Posterior vena cava (tissue), 2 donors: ENCODE measurements around the gene PTRH2. TPM values are rescaled to one million over a fixed set of nuclear protein-coding genes. Genes with fewer than 3 reads are reported as not detected.
A peak's percentile ranks its signal among the peaks of the same experiment; 100 is the strongest.
"Not testable (repeated sequence)": the region's sequence is repeated elsewhere in the genome, so short reads cannot be mapped to it uniquely, and the experiment has no call there.

ENCODE experiments used
- DNase-seq: peaks from one replicate; pipeline ENCODE4 v3.0.0-alpha.2; 2020; ENCODE audit warnings: low spot score
- intact Hi-C, 2 donors: fragments of 100-400 bp; cut with DNase I; formaldehyde crosslinking; loops; one replicate each; pipeline versions ENCODE4 v1.14.1 to v1.14.2; 2022 to 2023
- long read RNA-seq, 2 donors: library from polyadenylated mRNA; unstranded; transcript quantifications; one replicate each; pipeline ENCODE4 v2.0.0, GENCODE V29; 2020 to 2021
- total RNA-seq, 2 donors: library from RNA; stranded (reverse); fragmentation: NEBNext Ultra II Directional; extraction: Animal tissue kit (Norgen Biotek cat#: 25700); gene quantifications; one replicate each; pipeline ENCODE4 v1.2.1, GENCODE V29; 2021
- donor health status: DM: yes; HTN: yes; CAD: no.
- donor health status: DM: yes; HTN: yes; CAD: no.

PTRH2 gene
- 10 to 100 TPM; 13.0 to 17.4 TPM for total RNA-seq
- long read RNA-seq, donor 1, partial matches to known transcripts: 0 of 11 reads
- long read RNA-seq, donor 1, other reads (novel, unspliced or antisense): 8 of 11 reads
- long read RNA-seq, donor 2, transcript PTRH2-201 (2 exons, 901 nt): major isoform, 9 of 19 reads
- long read RNA-seq, donor 2, partial matches to known transcripts: 3 of 19 reads
- long read RNA-seq, donor 2, other reads (novel, unspliced or antisense): 5 of 19 reads

DNA sequence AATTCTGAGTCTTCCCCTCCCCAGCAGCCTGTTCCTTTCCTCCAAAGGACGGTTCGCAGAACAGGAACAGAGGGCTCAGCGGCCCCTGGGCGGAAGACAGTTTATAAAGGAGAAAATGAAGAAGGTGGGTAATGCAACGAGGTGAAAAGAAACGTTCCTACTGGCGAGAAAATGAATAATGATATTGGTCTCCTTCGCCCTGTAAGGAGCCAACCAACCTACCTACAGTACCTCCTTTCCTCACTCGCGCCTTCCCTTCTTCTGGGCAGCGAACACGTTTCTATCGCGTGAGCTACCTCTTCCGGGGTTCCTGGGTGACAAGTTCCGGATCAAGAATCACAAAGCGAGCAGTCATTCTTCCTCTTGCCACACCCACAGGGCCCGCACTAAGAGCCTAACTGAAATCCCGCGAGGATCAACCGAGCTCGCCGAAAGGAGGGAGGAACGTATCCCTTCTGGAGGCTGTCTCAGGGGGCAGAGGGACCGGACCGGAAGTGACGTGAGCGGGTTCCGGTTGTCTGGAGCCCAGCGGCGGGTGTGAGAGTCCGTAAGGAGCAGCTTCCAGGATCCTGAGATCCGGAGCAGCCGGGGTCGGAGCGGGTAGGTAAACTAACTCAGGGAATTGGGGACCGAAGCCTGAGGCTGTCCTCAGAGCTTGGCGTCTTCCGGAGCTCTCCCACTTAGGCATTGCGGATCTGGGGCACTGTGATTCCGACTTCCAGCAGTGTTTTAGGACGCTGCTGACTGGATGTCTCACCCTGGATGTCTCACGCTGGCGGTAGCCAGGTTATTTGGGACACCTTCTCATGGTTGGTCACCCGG, at the start of gene PTRH2, which contains the start of gene VMP1:
Gene PTRH2 (minus strand): TSS at position 282 of the 822 bp plus-strand sequence. CDS start 9,452 bp downstream, outside the sequence.
Gene VMP1 (plus strand): TSS at position 506 of the 822 bp plus-strand sequence. CDS start 23,793 bp downstream, outside the sequence.
- intact Hi-C loops: no loop called here
- peak; percentile 99 for DNase-seq

DNA sequence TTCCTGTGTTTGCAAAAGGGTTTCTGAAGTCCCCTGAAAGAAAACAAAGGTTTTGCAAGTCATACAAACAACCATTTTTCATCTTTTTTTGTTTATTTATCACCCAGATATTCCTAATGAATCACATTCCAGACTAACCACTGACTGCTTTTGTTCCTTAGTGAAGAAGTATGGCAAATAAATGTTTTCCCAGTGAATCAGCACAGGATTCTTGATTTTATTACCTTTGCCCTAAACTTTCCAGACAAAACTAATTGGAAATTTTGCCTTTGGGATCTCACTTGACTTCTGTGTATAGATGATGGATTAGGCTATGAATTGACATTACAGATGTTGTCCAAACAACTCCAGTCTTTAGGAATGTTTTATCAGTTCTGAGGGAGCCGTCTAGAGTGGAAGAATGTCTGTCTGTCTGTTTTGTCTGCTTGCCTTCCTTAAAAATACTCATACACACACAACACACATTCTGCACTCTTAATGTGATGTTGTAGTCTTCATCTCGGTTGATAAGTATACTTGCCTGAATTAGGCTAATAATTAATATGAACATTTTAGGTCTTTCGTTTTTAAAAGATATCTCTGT, 49.1 kb upstream of the PTRH2 start:
- DNase-seq: no peak
- intact Hi-C loops: no loop called here

DNA sequence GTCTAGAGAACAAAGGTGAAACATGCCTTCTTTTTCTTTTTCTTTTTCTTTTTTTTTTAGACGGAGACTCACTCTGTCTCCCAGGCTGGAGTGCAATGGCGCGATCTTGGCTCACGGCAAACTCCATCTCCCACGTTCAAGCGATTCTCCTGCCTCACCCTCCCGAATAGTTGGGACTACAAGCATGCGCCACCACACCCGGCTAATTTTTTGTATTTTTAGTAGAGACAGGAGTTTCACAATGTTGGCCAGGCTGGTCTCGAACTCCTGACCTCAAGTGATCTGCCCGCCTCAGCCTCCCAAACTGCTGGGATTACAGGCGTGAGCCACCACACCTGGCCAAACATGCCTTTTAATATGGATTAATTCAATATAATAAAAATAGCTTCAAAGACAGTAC, 47.8 kb upstream of the PTRH2 start:
- not testable (repeated sequence) for DNase-seq
- intact Hi-C loops: loop anchor here in 1 of 2 donors (1.0 kb wide), 1 partner anchor 32 kb away; no protein-coding TSS in a partner anchor

DNA sequence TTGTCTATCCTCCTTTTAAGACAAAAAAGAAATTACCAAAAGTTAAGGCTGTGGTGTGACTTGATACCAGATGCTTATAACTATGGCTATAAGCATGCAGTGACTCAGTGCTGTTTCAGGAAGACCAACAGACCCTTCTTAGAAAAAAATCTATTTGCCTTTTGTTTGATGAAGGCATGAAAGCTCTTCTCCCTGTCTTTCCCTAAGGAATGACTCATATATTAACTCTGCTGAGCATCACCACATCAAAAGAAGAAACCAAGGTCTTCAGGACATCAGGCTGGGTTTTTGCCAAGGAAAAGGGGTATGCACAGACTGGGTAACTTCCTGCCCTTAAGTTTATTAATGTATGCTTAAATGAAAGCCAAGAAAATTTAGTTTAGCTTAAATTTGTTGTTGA, 47.3 kb upstream of the PTRH2 start:
- no peak for DNase-seq
- intact Hi-C loops: no loop called here

DNA sequence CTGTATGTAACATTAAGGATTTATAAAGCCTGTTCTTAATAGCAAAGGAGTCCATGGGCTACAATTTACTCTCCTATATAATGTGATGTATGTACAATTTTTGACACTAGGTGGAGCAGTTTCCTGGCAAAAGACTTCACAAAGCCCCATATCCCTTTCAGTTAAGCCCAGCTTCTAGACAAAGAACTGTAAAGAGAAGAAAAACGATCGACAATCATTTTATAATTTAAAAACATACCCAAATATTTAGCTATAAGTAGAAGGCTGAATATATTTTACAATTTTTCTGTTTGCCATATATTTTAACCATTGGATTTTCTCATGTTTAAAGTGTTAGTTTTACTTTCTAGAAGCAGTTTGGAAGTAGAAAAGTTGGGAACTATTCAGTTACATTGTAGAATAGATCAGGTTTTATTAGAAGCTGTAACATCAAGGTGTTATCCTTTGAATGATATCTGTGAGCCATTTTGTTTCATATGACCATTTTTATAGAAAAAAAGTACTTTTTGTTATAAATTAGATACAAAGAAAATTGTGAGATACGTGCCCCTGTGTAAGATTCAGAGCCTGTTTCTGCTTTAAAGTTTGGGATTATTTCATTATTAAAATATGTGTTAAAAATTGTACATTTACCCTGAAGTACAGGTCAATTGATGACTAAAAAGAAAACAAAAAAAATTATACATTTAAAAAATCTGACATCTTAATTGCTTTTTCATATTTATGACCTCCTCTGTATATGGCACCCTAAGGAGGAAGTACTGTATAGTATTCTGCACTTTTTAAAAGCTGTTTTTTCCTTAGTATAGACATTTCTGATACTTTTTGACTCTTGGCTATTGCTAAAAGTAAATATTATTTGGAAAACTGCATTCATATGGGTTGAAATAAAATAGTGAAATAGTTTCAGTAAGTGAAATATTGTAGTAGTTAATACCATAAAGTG, 46.6 kb upstream of the PTRH2 start:
- DNase-seq: no peak
- intact Hi-C loops: no loop called here

DNA sequence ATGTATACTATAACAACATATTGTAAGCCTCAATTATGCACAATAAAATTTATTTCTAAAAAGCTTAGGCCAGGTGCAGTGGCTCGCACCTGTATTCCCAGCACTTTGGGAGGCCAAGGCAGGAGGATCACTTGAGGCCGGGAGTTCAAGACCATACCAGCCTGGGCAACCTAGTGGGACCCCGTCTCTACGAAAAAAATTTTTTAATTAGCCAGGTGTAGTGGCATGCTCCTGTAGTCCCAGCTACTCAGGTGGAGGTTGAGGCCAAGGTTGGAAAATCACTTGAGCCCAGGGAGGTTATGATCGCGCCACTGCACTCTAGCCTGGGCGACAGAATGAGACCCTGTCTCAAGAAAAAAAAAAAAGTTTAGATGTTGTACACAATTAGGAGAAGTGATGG, 45.7 kb upstream of the PTRH2 start:
- DNase-seq: no peak
- intact Hi-C loops: no loop called here

DNA sequence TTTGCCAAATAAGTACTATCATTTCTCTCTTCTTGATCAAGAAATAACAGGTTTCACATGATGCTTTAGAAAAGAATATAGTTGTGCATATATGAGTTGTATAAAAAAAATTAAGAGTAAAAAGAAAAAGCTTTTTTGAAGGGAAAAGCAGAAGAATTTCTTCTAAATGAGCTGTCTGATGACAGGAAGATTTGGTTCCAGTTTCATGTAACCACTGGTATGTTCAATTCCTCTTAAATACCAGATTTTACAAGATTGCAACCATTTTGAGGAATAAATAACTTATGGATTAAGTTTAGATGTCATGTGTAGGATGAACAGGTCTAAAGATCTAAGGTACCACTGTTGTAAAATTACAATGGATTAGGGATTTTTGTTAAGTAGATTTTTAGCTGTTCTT, 45.2 kb upstream of the PTRH2 start:
- intact Hi-C loops: no loop called here
- DNase-seq: no peak

DNA sequence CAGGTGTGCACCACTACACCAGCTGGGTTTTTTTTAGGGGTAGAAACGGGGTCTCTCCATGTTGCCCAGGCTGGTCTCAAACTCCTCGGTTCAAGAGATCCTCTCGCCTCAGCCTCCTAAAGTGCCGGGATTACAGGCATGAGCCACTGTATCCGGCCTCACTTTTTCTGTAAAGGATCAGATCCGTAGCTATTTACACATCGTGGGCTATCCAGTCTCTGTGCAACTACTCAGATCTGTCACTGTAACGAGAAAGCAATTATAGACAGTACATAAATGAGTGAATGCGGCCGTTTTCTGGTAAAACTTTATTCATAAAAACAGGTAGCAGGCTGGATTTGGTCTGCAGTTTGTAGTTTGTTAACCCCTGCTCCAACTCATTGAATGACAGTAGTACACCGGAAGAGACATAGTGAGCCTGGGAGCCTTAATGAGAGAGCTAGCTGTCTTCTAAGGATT, 44.8 kb upstream of the PTRH2 start:
- DNase-seq: no peak
- intact Hi-C loops: loop anchor here in 1 of 2 donors (2.0 kb wide), 1 partner anchor 107 kb away; no protein-coding TSS in a partner anchor

DNA sequence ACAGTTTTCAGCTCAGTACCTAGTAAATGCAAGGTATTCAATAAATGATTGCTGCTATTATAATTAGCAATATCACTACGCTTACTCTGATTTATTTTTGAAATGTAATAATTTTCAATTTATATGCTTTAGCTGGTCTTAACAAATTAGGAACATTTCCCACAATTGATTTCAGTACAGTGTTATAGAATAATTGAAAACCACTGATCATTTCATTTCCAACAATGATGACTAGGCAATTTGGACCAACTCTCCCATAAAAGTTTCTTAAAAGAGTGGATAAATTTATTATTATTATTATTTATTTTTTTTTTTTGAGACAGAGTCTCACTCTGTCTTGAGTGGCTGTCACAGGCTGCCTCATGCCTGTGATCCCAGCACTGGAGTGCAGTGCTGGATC, 41.4 kb upstream of the PTRH2 start:
- intact Hi-C loops: no loop called here
- no peak for DNase-seq

DNA sequence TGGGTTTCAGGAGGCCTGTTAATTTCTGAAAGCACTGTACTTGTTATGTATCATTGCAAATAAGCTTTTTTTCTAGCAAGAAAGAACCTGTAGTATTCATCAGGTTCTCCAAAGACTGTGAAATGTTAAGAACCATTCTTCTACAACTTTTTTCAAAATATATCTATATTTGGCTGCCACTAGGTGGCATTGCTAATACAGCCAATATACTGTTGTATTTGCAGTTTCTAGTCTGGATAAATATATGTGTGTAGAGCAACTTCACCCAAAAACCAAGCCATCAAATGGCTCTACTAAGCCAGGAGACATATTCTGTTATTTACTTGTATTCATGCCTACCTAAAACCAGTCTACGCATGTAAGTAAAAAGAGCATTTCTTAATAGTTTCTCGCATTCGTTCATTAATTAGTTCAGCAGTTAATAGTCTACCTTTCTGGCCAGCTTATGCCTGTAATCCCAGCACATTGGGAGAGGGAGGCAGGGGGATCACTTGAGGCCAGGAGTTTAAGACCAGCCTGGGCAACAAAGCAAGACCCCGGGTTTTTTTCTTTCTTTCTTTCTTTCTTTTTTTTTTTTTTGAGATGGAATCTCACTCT, 39.7 kb upstream of the PTRH2 start:
- no peak for DNase-seq
- intact Hi-C loops: no loop called here

DNA sequence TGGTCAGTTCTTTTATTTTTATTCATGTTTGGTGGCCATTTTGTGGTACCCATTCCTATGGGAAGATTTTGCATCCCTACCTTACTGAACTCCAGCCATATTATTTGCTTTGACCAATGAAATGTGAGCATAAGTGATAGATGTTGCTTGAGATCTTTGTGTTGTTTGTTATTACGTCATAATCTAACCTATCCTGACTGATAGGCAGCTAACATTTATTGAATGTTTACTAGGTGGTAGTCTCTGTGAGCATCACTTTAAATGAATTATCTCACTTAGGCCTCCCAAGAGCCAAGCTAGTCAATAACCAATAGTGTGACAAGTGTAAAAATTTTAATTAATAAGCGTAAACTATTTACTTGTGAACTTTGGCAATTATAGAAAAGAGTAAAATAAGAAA, 37.8 kb upstream of the PTRH2 start:
- intact Hi-C loops: loop anchor here in 1 of 2 donors (2.0 kb wide), 1 partner anchor 116 kb away; no protein-coding TSS in a partner anchor
- no peak for DNase-seq

DNA sequence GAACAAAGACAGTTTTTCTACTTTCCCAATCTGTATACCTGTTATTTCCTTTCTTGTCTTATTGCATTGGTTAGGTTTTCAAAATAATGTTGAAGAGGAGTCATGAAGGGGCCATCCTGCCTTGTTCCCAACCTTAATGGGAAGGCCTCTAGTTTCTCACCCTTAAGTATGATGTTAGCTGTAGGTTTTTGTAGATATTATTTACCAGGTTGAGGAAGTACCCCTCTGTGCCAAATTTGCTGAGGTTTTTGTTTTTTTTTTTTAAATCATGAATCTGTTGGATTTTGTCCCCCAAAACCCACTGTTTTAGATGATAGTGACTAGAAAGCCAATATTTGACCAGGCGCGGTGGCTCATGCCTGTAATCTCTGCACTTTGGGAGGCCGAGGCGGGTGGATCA, 36.6 kb upstream of the PTRH2 start:
- intact Hi-C loops: loop anchor here in 1 of 2 donors (2.0 kb wide), 1 partner anchor 117 kb away; no protein-coding TSS in a partner anchor
- DNase-seq: no peak

DNA sequence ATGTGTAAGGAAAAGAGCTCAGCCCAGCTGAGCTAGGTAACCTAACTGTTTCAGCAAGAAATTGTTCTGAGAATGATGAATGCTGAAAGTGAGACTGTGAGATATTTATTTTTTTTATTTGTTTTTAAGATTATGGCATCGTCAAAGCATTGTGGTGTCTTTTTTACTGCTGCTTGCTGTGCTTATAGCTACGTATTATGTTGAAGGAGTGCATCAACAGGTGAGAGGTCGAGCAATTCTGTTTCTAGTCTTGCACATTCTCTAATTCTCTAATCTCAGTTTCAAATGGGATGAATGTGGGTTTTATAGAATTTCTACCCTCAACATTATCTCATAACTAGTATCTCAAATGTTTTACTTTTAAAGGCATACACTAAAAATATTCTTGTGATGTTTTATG, 30.1 kb upstream of the PTRH2 start:
- intact Hi-C loops: no loop called here
- no peak for DNase-seq

DNA sequence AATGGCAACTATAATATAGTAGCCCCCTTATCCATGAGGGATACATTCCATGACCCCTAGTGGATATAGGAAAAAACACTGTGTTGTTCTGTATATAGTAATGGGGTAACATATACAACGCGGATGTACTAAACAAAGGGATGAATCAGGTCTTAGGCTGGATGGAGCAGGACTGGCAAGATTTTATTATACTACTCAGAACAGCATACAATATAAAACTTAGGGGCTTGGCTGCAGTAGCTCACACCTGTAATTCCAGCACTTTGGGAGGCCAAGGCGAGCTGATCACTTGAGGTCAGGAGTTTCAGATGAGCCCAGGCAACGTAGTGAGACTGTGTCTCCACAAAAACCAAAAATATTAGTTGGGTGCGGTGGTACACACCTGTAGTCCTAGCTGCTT, 27.0 kb upstream of the PTRH2 start:
- intact Hi-C loops: no loop called here
- DNase-seq: no peak

DNA sequence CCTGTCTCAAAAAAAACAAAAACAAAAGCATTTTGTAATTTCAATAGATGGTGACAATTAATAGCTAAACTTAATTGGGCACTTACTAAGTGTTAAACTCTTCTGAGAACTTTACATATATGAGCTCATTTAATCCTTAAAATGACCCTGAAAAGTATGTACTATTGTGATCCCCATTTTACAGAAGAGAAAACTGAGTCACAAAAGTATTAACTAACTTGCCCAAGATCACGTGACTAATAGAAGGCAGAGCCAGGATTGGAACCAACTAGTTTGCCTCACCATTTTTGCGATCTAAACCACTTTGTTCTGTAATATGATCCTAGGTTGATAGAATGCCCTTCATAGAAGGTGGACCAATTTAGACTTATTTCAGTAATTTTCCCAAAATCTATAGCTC, 26.5 kb upstream of the PTRH2 start:
- intact Hi-C loops: no loop called here
- DNase-seq: no peak

DNA sequence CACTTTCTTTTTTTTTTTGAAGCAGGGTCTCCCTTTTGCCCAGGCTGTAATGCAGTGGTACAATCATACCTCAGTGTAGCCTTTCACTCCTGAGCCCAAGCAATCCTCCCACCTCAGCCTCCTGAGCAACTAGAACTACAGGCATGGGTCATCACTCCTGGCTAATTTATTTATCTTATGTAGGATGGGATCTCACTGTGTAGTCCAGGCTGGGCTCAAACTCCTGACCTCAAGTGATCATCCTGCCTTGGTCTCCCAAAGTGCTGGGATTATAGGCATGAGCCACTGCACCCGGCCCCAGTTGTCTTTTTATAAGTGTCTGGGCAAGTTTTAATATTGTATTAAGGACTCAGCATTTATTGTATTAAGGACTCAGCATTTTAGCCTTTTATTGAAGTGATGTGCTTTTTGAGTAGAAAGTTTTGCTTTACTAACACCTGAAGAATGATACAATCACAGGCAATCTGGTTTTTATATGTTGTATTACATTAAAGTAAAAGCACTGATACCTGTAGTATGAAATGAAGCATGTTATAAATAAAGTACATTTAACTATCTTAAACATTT, 23.1 kb upstream of the PTRH2 start:
- intact Hi-C loops: no loop called here
- no peak for DNase-seq

DNA sequence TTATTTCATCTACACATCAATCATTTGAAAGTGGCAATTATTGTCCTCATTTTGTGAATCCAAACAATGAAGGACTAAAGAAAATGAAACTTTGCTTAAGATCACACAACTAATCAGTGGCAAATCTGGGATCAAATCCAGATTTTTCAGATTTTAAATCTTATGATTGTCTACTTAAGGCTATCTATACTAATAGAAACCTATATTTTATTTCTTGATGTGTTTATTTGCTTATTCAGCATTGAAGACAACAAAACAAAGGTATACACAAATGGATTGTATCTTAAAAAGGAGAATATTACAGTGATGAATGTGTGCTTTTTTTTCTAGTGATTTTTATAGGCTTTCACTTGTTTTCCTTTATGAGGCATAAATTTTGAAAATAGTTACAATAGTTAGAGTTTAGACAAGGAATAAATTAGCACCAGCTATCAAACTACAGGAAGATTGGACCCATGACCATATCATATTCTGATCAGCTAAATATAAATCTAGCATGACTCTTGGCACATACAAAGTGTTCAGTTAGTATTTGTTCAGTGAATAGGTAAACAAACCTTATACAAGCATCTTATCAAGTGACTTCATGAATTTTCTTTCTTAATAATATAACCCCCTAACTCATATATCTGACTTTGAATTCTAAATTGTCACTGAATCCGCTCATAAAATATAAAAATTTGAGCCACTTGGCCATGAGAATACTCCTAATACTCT, 20.7 kb upstream of the PTRH2 start:
- intact Hi-C loops: no loop called here
- no peak for DNase-seq

DNA sequence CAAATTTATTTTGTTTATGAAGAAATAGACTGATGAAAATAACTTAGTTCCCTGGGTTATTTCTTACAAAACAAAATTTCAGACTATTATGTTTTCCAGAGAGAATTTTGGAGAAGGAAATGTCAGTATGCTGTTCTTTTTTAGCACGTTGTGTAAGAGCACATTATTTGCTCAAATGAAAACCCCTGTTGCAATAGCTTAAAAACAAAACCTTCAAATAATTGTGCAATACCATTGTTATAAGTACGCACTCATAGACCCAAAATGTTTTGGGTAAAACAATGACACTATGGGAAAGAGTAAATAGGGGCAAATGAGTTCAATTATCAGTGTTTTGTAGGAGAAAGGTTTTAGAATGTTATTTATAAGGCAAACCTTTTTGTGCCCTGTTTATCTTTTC, 18.5 kb upstream of the PTRH2 start:
- intact Hi-C loops: no loop called here

More for the DNA sequence above, 18.5 kb upstream of the PTRH2 start:
- DNase-seq: no peak
